HT-29 (cell line): ENCODE measurements around the gene NSUN2. TPM values are rescaled to one million over a fixed set of nuclear protein-coding genes. Genes with fewer than 3 reads are reported as not detected.
A peak's percentile ranks its signal among the peaks of the same experiment; 100 is the strongest.
"Not testable (repeated sequence)": the region's sequence is repeated elsewhere in the genome, so short reads cannot be mapped to it uniquely, and the experiment has no call there.

Source experiments
- DNase-seq: peaks from one replicate; pipeline ENCODE4 v3.0.0-alpha.2; 2015; ENCODE audit warnings: low spot score
- total RNA-seq: library from RNA; depleted of rRNA; stranded (reverse); fragments of >200 nt; shearing (Covaris generic); gene quantifications from 2 replicates; pipeline ENCODE4 v1.2.3, GENCODE V29; 2014

Gene NSUN2
- total RNA-seq, 1 experiment from 2014 or later: 76.7 TPM

DNA sequence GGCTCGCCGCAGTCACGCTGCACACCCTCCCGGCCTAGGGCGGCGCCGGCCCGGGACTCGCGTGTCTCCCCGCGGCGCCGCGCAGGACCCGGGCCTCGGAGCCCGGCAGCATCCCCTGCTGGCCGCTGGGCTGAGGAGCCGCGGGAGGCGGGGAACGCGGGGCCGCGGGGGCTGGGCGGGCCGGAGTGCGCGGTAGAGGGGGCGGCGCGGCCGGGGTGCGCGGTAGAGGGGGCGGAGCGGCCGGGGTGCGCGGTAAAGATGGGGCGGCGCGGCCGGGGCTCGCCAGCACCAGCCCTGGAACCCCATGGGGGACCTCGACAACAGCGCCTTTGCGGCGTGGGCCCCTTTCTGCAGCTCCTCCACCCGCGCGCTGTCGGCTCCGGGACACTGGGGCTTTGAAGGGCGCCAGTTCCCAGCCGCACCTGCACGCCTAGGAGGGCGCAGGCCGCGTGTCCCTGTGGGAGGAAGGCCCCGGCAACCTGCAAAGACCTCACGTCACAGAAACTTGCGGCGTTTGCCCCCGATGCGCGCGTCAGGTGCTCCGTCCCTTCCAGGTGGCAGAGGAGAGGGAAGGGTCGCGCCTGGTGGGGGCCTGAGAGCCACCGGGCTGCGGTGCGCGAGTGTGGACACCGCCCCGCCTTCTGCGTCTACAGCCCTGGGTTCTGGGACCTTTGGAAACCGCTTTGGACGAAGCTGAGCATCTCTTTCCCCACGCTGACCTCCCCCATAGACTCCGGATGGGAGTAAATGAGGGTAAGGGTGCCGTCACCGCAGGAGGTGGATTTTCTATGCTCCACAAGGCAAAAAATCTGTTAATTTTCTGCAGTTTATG, 49.6 kb downstream of the NSUN2 start:
- DNase-seq: no peak

DNA sequence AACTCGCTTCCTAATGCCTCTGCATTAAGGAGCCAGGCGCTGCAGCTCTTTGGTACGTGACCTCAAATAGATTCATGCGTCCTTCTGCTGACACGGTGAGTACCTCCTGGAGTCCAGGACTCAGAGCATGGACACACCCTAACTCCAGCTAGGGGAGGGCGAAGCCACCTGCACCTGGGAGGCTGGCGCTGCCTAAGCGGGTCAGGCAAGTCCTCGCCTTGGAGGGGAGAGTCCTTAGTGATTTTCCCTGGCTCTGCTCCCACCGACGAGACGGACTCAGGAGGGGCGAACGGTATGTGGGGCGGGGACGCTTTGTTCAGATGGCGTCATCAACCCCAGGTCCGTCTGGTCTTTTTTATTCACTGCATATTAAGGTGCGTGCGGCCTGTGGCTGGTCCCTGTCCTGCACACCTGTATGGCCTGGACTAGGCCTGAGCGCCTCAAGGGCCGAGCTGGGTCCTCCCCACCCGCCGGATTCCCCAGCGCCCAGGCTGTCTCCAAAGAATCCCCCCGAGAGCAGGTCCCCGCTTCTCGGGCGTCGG, 50.3 kb downstream of the NSUN2 start:
- DNase-seq: no peak

DNA sequence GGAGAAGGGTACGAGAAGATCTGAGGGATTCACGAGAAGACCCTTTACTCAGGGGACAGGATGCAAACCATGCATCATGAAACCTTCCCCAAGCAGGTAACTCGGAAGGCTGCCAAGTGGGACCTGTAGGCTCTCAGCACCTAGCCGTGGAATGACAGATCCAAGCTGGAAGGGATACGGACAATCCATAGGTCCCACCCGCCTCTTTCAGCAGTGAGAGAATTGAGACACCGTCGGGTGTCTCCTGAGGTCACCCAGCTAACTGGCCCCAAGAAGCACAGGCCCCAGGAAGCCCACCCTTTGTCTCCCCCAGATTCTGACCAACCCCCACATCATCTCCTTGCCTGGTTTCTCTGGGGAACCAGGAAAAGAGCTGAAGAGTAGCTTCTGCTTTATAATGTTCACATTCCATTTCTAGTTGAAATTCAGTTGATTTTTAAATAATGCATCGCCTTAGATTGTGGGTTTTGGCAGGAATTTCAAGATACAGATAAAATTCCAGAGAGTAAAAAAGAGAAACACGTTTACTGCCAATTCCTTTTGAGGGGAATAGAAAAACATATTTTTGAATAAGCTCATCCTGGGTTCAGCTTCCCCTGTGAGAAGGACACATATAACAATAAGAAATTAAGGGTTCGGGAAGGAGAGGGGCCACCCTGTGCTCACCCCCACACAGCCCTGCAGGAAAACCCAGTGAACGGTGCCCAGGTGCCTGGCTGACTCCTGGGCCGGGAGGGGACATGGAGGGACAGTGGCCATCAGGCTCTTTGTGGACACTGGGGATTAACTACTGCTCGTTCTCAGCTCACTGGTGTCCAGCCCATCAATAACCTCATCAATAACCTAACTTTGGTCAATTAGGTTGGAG, 51.1 kb downstream of the NSUN2 start:
- no peak for DNase-seq

DNA sequence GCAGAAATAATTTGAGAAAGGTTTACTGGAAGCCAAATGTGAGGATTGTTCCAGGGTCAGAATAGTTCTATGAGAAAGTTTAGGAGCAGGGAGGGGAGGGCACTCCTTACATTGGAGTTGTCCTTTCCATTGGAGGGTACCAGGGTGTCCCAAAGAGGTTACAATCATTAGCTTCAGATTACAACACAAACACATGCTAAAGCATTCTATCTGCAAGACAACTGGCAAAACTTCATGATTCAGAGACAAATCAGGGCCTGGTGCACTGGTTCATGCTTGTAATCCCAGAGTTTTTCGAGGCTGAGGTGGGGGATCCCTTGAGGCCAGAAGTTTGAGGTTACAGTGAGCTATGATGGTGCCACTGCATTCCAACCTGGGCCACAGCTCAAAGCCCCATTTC, 51.8 kb downstream of the NSUN2 start:
- no peak for DNase-seq

DNA sequence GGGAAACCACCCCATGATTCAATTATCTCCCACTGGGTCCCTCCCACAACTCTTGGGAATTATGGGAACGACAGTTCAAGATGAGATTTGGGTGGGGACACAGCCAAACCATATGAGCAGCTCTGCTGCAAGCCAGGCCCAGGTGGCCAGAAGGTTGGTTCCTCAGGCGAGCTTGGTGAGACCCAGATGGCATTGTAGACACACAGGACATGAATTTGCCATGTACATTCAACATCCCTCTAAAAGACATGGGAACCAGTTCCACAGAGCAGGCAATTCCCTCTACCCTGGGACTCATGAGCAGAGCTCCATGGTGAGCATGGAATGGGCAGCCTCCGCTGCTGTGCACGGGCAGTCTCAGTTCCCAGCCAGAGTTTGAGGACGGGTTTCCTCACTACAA, 53.3 kb downstream of the NSUN2 start:
- DNase-seq: no peak

DNA sequence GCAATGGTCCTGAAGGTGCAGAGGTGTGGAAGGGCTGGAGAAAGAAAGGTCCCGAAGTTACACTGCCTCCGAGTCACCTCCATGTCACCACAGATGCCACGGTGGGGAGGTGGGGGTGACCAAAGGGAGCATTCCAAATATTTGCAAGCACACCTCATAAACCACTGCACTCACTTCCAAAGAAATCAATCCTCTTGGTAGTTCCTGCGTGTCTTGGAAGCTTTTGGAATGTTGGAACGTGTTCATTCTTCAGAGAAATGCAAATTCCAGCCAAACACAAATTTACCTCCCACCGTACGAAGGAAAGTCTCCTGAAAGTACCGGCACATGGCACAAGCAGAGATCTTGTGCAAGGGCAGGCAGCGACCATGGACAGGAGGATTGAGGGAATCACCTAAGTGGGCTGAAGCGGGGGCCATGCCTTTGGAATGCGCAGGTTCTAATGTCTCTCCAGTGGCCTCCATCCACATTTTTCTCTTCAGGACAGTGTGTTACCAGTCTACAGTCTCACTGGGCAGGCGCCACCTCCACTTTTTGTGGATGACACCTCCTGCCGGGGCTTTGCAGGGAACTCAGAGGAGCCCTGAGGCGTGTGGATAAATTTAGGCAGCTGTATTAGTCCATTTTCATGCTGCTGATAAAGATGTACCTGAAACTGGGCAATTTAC, 54.0 kb downstream of the NSUN2 start:
- DNase-seq: no peak

DNA sequence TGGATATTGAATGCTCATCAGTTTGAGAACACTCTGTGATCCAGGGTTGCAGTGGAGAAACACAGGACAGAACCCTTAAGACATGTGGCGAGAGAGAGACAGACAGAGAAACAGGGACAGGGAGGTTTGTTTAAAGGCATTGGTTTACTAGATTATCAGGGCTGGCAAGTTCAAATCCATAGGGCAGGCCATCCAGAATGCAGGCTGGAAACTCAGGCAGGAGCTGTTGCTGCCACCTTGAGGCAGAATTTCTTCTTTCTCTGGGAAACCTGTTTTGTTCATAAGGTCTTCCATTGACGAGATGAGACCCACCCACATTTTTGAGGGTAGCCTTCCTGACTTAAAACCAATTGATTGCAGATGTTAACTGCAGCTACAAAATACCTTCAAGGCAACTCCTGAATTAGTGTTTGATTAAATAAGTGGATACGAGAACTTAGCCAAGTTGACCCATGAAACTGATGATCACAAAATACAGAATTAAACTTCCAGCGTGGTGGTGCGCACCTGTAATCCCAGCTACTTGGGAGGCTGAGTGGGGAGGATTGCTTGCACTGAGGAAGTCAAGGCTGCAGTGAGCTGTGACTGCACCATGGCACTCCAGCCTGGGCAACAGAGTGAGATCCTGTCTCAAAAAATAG, 55.9 kb downstream of the NSUN2 start:
- peak; percentile 84 for DNase-seq

DNA sequence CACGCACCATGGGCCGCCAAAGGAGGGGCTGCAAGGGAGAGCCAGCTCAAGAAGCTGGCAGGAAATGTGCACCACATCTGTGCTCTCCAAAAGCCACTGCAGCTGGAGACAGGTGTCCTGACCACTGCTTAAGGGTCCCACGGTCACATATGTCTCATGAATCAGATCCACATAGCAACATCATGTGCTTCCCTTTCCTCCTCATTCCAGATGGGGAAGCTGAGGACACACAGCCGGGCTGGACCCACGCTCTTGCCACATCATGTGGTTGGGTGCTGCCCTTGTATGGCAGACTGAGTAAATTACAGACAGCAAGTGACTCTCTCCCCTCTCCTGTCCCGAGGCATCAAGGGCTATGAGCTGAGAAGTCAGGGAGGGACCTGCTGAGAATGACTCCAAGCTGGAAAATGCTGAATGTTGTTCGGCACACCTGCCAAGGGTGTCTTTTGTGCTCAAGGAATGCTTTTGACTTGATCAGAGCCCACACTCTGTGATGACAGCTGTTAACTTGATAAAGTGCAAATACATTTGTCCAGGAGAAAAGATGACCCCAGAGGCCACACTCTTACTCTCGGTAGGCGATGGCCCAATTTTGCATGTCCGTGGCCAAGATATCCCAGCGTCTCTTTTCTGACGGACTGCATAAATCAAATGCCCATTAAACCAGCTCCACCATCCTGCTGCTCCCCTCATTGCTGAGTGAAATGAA, 58.2 kb downstream of the NSUN2 start:
- DNase-seq: no peak

DNA sequence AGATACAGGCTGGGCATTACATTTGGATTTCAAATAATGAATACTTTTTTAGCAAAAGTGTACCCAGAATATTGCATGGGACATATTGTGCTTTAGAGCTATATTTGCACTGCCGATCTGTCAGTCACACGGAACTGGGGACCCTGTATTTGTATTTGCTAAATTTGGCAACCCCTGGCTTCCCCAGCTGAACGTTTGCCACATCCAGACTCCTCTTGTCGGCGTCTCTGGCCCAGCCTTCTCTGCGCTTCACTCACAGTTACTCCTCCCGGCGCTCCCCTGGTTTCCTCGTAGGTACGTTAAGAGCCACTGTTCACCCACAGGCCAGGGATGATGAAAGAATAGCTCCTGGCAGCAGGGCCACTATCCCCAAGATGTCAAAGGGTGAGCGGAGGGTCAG, 58.7 kb downstream of the NSUN2 start:
- no peak for DNase-seq

DNA sequence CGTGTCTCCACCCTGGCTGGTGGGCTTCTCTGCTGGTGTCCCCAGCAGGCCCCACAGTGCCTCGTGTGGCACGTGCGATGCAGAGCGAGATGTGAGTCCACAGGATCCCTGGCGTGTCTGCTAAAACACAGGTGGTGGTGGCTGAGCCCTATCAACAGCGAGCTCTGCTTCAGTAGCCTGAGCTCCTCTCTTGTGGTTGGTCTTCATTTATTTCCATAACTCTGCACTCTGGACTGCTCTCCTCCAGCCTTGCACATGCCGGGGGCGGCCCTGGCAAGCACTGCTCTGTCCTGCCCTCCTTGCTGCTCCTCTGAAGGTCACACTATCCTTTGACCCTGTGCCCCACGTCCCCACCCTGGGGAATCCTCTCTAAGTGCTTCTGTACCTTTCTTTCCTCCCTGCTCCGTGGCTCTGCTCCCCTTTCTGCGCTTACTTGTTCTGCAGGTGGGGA, 59.2 kb downstream of the NSUN2 start:
- no peak for DNase-seq

DNA sequence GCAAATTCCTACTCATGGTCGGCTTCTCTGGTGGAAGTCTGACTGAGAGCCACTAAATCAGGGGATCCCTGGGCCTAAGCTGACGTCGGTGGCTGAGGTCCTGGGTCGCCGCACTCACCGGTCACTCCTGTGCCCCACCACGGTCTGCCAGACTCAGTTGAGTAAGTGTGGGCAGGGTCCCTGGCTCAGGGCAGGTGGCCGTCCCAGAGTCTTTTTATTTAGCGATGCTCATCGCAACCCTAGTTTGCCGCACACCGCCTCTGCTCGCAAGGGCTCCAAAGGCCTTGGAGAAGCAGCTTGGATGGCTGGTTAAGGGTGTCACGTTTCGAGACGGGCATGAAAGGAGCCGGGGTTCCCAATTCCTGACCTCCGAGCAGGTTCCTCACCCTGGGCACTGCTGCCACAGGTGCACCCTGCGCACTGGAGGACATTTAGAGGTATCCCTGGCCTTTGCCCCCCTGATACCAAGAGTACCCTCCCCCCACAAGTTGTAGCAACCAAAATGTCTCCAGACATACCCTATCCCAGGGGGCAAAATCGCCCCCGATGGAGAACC, 59.9 kb downstream of the NSUN2 start:
- DNase-seq: no peak

DNA sequence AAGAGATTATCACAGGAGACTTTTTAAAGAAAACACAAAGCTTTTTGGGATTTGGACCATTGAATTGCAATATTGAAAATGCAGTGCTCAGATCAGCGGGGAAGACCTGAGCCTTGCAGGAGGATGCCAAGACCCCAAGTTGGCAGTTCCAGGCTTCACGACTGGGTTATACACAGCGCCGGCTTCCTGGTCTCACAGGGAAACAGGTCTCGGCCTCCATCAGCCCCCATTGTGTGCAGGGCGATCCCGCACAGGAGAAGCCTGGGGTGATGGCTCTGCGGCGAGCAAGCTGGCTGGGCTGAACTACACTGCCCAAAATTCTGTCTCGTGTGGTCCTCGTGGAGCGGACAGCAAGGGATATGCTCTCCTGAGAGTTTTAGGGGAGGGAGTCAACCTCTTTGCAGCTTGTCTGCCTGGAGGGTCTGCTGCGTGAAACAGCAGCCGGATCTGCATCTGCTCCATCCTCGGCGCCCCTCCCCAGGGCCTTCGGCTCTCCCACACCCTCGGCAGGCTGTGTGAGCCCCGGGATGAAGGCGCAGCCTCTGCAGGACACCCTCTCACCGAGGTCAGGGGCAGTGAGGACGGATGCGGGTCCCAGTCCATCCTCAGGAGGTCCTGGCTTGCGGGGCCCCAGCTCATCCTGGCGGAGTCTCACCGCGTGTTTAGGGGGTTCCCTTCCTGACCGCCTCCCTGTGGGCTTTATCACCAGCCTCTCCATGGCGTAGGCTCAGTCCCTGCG, 60.6 kb downstream of the NSUN2 start:
- no peak for DNase-seq

DNA sequence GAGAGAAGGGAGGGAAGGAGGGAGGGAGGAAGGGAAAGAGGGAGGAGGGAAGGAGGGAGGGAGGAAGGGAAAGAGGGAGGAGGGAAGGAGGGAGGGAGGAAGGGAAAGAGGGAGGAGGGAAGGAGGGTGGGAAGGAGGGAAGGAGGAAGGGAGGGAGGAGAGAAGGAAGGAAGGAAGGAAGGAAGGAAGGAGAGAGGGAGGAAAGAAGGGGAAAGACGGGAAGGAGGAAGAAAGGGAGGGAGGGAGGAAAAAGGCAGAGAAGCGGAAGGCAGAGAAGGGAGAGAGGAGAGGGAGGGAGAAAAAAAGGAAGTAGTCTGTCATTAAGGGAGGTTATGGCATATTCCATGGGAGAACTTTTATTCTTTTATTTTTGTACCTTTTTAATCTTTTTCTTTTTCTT, 61.2 kb downstream of the NSUN2 start:
- DNase-seq: not testable (repeated sequence)

DNA sequence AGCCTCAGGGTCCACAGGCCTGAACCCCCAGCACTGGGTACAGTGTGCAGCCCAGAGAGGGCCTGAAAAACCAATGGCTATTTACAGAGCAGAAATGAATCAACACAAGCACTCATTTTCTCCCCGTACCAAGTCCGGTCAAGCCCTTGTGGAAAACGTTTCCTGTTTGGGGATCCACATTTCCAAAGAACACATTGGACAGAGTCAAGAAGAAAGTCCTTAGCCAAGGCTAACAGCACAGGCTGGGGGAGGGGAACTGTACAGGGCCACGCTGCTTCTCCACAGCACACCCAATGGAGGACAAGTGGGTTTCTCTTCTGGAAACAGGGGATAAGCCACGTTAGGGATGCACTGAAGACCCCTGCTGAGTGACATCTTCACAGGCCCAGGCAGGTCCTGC, 62.3 kb downstream of the NSUN2 start:
- DNase-seq: no peak

DNA sequence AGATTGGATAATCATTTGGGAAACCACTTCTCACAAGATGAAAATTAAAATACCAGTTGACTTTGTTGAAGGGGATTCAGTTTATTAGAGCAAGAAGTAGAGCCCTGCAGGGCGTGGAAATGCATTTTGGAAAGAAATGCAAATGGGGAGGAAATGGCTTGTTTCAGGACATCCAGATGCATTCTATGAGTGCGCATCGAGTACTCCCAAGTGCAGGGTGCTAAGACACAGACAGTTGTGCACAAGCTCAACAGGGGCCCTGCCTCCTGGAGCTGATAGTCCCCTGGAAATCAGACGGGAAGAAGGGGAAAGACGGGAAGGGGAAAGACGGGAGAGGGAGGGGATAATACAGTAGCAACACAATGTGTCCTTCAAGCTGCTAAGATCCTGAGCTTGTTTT, 64.0 kb downstream of the NSUN2 start:
- DNase-seq: no peak

DNA sequence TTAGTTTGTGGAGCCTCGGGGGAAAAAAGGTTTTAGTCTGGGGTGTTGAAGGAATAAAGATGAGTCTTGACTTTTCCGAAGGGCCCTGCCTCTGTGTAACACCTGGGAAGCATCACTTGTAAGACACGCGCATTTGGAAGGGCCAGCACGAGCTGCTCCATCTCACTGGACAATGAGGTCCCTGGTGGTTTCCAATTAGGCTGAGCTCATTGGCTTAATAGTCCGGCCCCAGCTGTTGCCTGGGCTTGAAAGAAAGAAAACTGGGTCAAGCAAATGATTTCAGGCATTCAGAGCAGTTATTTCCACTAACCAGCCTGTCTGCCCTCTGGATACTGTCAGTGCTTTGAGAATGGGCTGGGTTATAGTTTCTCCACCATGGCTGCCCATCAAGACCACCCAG, 64.5 kb downstream of the NSUN2 start:
- no peak for DNase-seq

DNA sequence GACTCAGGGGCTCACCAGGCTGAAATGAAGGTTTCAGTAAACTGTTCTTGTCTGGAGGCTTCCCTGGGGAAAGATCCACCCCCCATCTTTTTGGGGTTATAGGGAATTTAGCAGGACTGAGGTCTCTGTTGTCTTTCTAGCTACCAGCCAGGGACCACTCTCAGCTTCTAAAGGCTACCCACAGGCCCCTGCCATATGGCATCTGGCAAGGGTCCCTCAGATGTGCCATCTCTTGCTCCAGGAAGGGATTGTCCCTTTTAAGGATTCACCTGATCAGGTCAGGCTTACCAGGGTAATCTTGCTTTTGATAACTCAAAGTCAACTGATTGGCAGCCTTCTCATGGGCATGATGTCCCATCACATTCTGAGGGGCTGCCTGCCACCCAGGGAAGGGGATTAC, 65.0 kb downstream of the NSUN2 start:
- DNase-seq: no peak

DNA sequence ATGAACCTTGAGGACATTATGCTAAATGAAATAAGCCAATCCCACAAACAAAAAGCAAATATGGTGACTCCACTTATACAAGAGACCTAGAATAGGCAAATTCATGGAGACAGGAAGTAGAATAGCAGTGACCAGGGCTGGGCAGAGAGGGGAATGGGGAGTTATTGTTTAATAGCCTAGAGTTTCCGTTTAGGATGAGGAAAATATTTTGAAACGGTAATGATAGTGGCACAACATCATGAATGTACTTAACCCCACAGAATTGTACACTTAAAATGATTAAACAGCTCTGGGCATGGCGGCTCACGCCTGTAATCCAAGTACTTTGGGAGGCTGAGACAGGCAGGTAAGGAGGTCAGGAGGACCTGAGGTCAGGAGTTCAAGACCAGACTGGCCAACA, 65.8 kb downstream of the NSUN2 start:
- no peak for DNase-seq

DNA sequence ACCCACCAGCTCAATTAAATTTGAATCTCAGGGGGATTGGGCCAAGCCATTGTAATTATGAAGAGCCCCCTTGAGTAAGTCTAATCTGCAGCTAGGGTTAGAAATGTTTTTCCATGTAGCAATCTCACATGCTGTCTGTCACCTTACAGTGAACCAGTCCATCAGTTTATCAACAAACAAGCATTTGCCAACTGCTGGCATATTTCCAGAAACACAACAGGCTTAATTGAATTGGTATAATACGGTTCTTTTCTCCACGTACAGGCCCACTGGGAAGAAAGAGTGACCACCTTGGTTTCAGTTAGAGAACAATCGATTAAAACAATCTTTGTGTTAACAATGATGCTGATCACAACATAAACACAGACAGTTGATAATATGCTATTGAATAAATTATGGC, 67.4 kb downstream of the NSUN2 start:
- no peak for DNase-seq
